Astrocyte (in vitro differentiated cells and primary cell): ENCODE measurements around the gene TRAF1. TPM values are rescaled to one million over a fixed set of nuclear protein-coding genes. Genes with fewer than 3 reads are reported as not detected.

Experiments
- DNase-seq: peaks from one replicate; pipeline ENCODE4 v3.0.0-alpha.2; 2010; ENCODE audit warnings: low read depth
- FAIRE-seq: peaks from 2 replicates; lab custom pipeline; 2011; peaks lifted over from hg19 to GRCh38; lab: Jason Lieb, UNC
- H2AFZ ChIP-seq: 2 replicates; pipeline ENCODE4 v1.6.0; 2012; ENCODE audit warnings: low read depth, low read length, inconsistent platforms
- H3K27ac ChIP-seq: 2 replicates; pipeline ENCODE4 v1.5.1; 2011; ENCODE audit warnings: low read depth, low read length, inconsistent platforms
- H3K27me3 ChIP-seq: 2 replicates; pipeline ENCODE4 v1.6.0; 2011; ENCODE audit warnings: low read length, inconsistent platforms; ENCODE audit not compliant: insufficient read depth
- H3K36me3 ChIP-seq: 2 replicates; pipeline ENCODE4 v1.5.1; 2011; ENCODE audit warnings: low read length, inconsistent platforms; ENCODE audit not compliant: insufficient read depth
- H3K4me1 ChIP-seq: 2 replicates; pipeline ENCODE4 v1.5.1; 2011; ENCODE audit warnings: low read length, inconsistent platforms; ENCODE audit not compliant: insufficient read depth
- H3K4me2 ChIP-seq: 2 replicates; pipeline ENCODE4 v1.6.0; 2012; ENCODE audit warnings: low read length, inconsistent platforms
- H3K4me3 ChIP-seq: 2 replicates; pipeline ENCODE4 v1.5.1; 2011; ENCODE audit warnings: low read depth, mild to moderate bottlenecking, low read length, inconsistent platforms; ENCODE audit not compliant: insufficient read depth
- H3K79me2 ChIP-seq: 2 replicates; pipeline ENCODE4 v1.6.0; 2012; ENCODE audit warnings: mild to moderate bottlenecking, low read length, inconsistent platforms; ENCODE audit not compliant: insufficient read depth
- H3K9ac ChIP-seq: 2 replicates; pipeline ENCODE4 v1.6.0; 2012; ENCODE audit warnings: mild to moderate bottlenecking, low read length, inconsistent platforms
- H3K9me3 ChIP-seq: 2 replicates; pipeline ENCODE4 v1.5.1; 2012; ENCODE audit warnings: low read depth, mild to moderate bottlenecking, low read length, inconsistent platforms; ENCODE audit not compliant: insufficient read depth
- H4K20me1 ChIP-seq: 2 replicates; pipeline ENCODE4 v1.6.0; 2012; ENCODE audit warnings: low read length, inconsistent platforms; ENCODE audit not compliant: insufficient read depth
- H3K27ac Mint-ChIP-seq: one replicate; pipeline ENCODE4 v1.8.0; 2021; ENCODE audit warnings: mild to moderate bottlenecking, mixed read lengths; ENCODE audit not compliant: unreplicated experiment
- H3K27me3 Mint-ChIP-seq: one replicate; pipeline ENCODE4 v1.8.0; 2021; ENCODE audit warnings: low read depth, mixed read lengths; ENCODE audit not compliant: unreplicated experiment
- H3K36me3 Mint-ChIP-seq: one replicate; pipeline ENCODE4 v1.8.0; 2021; ENCODE audit warnings: low read depth, mixed read lengths; ENCODE audit not compliant: unreplicated experiment
- H3K4me1 Mint-ChIP-seq: one replicate; pipeline ENCODE4 v1.8.0; 2021; ENCODE audit warnings: low read depth, mixed read lengths; ENCODE audit not compliant: unreplicated experiment
- H3K4me3 Mint-ChIP-seq: one replicate; pipeline ENCODE4 v1.8.0; 2021; ENCODE audit warnings: mild to moderate bottlenecking, moderate library complexity, mixed read lengths; ENCODE audit not compliant: unreplicated experiment
- H3K9me3 Mint-ChIP-seq: one replicate; pipeline ENCODE4 v1.8.0; 2021; ENCODE audit warnings: mild to moderate bottlenecking, mixed read lengths; ENCODE audit not compliant: unreplicated experiment
- EZH2 ChIP-seq: IDR thresholded peaks from 2 replicates; pipeline ENCODE4 v1.6.1; 2012; ENCODE audit warnings: mild to moderate bottlenecking, low read length, inconsistent platforms; ENCODE audit not compliant: insufficient read depth
- total RNA-seq: library from RNA; stranded (reverse); gene quantifications from 2 replicates; pipeline ENCODE4 v1.2.1, GENCODE V29; 2021
- TF ChIP-seq, protein P1 (sequence below): IDR thresholded peaks from 2 replicates; pipeline ENCODE4 v1.5.1; 2011; ENCODE audit warnings: low read depth, mild to moderate bottlenecking, inconsistent platforms, low read length, moderate library complexity; ENCODE audit not compliant: insufficient read depth

TRAF1 gene
- total RNA-seq, 1 donor from 2014 or later, result 4.2 TPM

DNA sequence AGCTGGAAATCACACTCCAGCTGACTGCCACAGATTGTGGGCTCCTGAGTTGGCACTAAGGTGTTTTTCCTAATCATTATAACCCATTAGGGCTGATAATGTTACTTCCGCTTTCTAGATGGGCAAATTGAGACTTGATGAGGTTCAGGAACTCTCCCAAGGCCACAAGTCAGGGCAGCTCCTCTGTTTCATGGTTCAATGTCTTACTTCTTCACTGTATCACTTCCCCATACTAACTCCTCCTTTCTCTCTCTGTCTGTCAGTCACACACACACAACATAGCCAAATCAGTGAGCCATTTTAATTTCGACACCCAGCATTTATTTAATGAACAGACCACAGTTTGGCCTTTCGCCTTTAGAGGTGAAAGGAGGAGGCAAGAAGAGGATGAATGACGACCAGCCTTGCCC, 17.8 kb upstream of the TRAF1 start:
- DNase-seq (no peak), FAIRE-seq (no peak)
- Mint-ChIP-seq H3K9me3 (no peaks in the 10 kb centered on the region), H3K4me1 (peaks cover 14% of the 10 kb centered on the region), H3K27me3 (no peaks in the 10 kb centered on the region), H3K4me3 (no peak overlapping the region), H3K36me3 (no peaks in the 10 kb centered on the region), H3K27ac (no peak overlapping the region)
- Histone ChIP-seq H3K9ac (no peak overlapping the region), H3K4me3 (no peak overlapping the region), H3K27me3 (peaks cover 3% of the 10 kb centered on the region), H3K4me2 (no peak overlapping the region), H3K36me3 (no peaks in the 10 kb centered on the region), H4K20me1 (no peaks in the 10 kb centered on the region), H2AFZ (no peak overlapping the region), H3K79me2 (no peaks in the 10 kb centered on the region), H3K4me1 (no peaks in the 10 kb centered on the region), H3K27ac (no peak overlapping the region), H3K9me3 (no peaks in the 10 kb centered on the region)
- TF ChIP-seq EZH2, result no peak
- TF ChIP-seq, protein P1, sequence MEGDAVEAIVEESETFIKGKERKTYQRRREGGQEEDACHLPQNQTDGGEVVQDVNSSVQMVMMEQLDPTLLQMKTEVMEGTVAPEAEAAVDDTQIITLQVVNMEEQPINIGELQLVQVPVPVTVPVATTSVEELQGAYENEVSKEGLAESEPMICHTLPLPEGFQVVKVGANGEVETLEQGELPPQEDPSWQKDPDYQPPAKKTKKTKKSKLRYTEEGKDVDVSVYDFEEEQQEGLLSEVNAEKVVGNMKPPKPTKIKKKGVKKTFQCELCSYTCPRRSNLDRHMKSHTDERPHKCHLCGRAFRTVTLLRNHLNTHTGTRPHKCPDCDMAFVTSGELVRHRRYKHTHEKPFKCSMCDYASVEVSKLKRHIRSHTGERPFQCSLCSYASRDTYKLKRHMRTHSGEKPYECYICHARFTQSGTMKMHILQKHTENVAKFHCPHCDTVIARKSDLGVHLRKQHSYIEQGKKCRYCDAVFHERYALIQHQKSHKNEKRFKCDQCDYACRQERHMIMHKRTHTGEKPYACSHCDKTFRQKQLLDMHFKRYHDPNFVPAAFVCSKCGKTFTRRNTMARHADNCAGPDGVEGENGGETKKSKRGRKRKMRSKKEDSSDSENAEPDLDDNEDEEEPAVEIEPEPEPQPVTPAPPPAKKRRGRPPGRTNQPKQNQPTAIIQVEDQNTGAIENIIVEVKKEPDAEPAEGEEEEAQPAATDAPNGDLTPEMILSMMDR, result no peak

DNA sequence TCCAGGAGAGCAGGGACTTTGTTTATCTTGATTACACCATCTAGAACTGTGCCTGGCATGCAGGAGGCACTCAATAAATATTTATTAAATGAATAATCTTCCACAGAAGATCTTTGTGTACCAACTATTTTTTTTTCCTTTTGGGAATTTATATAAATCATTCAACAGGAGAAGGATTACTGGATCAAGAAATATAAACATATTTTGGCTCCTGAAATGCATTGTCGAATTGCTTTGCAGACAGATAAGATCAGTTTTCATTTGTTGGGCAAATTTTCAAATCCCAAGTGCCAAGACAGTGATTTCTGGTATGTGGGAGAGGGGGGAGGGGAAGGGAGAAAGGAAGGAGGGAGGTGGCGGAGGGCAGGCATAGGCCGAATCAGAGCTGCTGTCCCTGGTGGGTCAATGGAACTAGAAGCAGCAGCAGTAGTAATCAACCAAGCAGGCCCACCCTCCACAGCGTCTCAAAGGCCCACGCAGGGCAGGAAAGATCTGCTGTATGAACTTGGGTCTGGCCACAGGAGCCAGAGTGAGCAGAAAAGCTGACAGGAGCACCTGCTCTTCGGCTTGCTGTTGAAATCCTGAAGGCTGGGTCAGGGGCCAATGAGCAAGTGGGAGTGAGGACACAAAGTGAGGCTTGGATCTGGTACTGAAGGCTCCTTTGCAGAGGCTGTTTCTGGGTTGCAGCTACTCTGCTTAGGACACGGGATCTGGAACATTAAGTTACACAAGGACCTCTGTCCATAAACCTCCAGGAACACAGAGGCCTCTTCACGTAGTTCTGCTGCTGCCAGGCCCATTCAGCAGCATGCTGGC, 15.8 kb upstream of the TRAF1 start:
- H3K4me3 ChIP-seq, result no peak overlapping the region
- H2AFZ ChIP-seq, result no peak overlapping the region
- no peak overlapping the region for H3K4me2 ChIP-seq
- H3K27me3 ChIP-seq, result no peaks in the 10 kb centered on the region
- no peak overlapping the region for H3K27ac Mint-ChIP-seq
- H3K9me3 Mint-ChIP-seq, result no peaks in the 10 kb centered on the region
- H3K4me3 Mint-ChIP-seq, result no peak overlapping the region
- peaks cover 14% of the 10 kb centered on the region for H3K4me1 Mint-ChIP-seq
- H3K9ac ChIP-seq, result no peak overlapping the region
- H3K36me3 ChIP-seq, result no peaks in the 10 kb centered on the region
- no peaks in the 10 kb centered on the region for H3K27me3 Mint-ChIP-seq
- no peak overlapping the region for H3K27ac ChIP-seq
- H3K4me1 ChIP-seq, result peaks cover 7% of the 10 kb centered on the region
- TF ChIP-seq, protein P1, result no peak
- TF ChIP-seq EZH2, result no peak
- no peaks in the 10 kb centered on the region for H3K36me3 Mint-ChIP-seq
- no peaks in the 10 kb centered on the region for H4K20me1 ChIP-seq
- DNase-seq, result no peak
- no peaks in the 10 kb centered on the region for H3K9me3 ChIP-seq
- no peak for FAIRE-seq
- no peaks in the 10 kb centered on the region for H3K79me2 ChIP-seq
